Effector CD4-positive, alpha-beta T cell (primary cell): Measurements from ENCODE around the gene MTIF3.

Source experiments
- DNase-seq: peaks from one replicate; pipeline ENCODE4 v3.0.0-alpha.2; 2020
- total RNA-seq: gene quantifications from one replicate; lab custom pipeline; 2026; lab: John Stamatoyannopoulos, UW

MTIF3 gene
- total RNA-seq: 22.7 reads per million, percentile 49 among the genes with 10 or more reads in this experiment

GRCh38 chr13:27449936-27450828, at the start of gene MTIF3:
TSS of gene MTIF3 (minus strand) at chr13:27450564. CDS start at chr13:27440448, 10,116 bp downstream.
- peak; percentile 97 for DNase-seq

- DNase-seq: no peak
Observed at GRCh38 chr13:27497563-27498230, 47.3 kb upstream of the MTIF3 start.

- no peak for DNase-seq
Observed at GRCh38 chr13:27496536-27497273, 46.3 kb upstream of the MTIF3 start.

GRCh38 chr13:27496006-27496405, 45.6 kb upstream of the MTIF3 start:
- DNase-seq: no peak

GRCh38 chr13:27495551-27495950, 45.2 kb upstream of the MTIF3 start:
- DNase-seq: no peak

- no peak for DNase-seq
Observed at GRCh38 chr13:27493981-27494380, 43.6 kb upstream of the MTIF3 start.

- DNase-seq: no peak
Observed at GRCh38 chr13:27489456-27489855, 39.1 kb upstream of the MTIF3 start.

GRCh38 chr13:27487776-27488175, 37.4 kb upstream of the MTIF3 start:
- DNase-seq: no peak

GRCh38 chr13:27483421-27483820, 33.1 kb upstream of the MTIF3 start:
- no peak for DNase-seq

GRCh38 chr13:27482983-27483382, 32.6 kb upstream of the MTIF3 start:
- no peak for DNase-seq

GRCh38 chr13:27481766-27482165, 31.4 kb upstream of the MTIF3 start:
- DNase-seq: no peak

GRCh38 chr13:27476943-27477703, 26.8 kb upstream of the MTIF3 start:
- no peak for DNase-seq

- no peak for DNase-seq
Observed at GRCh38 chr13:27474751-27475268, 24.4 kb upstream of the MTIF3 start.

GRCh38 chr13:27472941-27473340, 22.6 kb upstream of the MTIF3 start:
- DNase-seq: no peak

- DNase-seq: no peak
Observed at GRCh38 chr13:27472441-27472840, 22.1 kb upstream of the MTIF3 start.

GRCh38 chr13:27470075-27470820, 19.9 kb upstream of the MTIF3 start:
- no peak for DNase-seq

- DNase-seq: no peak
Observed at GRCh38 chr13:27466513-27466912, 16.1 kb upstream of the MTIF3 start.

GRCh38 chr13:27465611-27466010, 15.2 kb upstream of the MTIF3 start:
- no peak for DNase-seq

GRCh38 chr13:27463500-27463899, 13.1 kb upstream of the MTIF3 start:
- no peak for DNase-seq

- DNase-seq: no peak
Observed at GRCh38 chr13:27461940-27462584, 11.7 kb upstream of the MTIF3 start.

- no peak for DNase-seq
Observed at GRCh38 chr13:27455331-27455855, 5.0 kb upstream of the MTIF3 start.
